Medulla oblongata (tissue), 1 donor: ENCODE results near the gene BRAT1.
"Not testable (repeated sequence)": the region's sequence is repeated elsewhere in the genome, so short reads cannot be mapped to it uniquely, and the experiment has no call there.

Experiments
- DNase-seq: peaks from one replicate; pipeline ENCODE4 v3.0.0-alpha.2; 2015; ENCODE audit errors: extremely low spot score

BRAT1 gene

GRCh38 chr7:2555121-2556052 is at the start of gene BRAT1:
BRAT1 (minus strand) TSS chr7:2555524; CDS start chr7:2554431, 1,093 bp downstream.
- peak; percentile 95 for DNase-seq

GRCh38 chr7:2604608-2605174 is 49.4 kb upstream of the BRAT1 start:
- DNase-seq: no peak

DNA sequence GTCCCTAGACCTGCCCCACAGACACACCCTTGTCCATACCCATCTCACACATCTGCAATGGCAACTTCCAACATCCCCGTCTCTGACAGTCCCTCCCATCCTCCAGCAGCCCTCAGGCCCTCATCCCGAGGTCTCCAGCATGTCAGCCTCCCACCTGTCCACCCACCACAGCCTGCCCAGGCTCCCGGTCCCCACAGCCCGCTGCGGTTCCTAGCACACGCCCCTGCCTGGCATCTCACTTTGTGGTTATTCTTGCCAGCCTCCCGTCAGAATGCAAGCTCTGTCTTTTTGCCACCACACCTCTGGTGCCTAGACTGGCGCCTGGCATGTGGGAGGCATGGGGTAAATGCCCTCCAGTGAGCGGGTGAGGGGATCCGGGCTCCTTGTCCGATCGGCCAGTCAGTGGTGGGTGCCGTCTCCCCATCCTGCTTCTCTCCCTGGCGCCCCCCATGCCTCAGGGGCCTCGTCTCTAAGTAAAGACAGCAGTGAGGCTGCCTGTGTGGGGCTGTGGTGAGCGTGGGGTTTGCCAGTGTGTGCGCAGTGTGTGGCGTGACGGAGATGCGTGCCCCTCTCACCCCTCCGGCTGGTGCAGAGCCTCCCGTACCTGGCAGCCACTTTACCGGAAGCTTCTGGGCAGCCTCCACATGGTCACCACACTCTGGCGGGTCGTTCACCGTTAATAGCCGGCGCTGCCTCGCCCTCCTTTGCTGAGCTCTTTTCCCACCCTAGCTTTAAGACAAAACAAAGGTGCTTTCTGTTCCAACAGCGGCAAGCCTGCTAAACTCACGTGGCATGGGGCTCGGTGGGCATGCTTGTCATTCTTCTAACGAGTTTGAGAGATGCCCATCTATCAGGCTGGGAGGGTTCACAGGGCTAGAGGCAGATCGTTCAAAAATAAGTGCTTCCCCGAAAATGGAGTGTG is 48.0 kb upstream of the BRAT1 start:
- no peak for DNase-seq

DNA sequence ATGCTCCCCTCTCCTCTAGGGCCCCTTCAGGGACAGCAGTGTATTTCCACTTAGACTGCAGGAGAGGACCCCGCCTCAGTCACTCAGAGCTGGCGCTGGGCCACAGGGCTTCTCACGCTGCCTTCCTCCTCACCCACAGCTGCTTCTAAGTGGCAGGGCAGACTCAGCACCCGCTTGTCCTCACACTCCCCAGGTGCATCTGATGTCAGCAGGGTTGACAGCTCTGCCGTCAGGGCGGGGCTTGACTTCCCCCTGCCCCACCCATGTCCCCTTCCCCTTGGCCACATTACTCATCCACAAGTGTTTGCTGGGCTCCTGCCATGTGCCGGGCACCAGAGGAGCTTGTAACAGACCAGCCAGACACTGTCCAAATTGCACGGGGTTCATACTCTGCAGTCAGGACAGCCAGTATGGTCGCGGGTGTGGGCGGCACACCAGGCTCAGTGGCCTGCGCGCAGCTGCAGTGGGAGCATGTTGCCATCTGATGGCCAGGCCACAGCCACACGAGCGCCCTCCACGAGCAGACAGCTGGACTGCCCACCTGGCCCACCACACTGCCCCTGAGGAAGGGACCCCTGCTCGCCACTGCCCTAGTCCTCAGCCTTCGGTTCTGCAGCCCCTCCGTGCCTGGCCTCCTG is 47.2 kb upstream of the BRAT1 start:
- DNase-seq: no peak

DNA sequence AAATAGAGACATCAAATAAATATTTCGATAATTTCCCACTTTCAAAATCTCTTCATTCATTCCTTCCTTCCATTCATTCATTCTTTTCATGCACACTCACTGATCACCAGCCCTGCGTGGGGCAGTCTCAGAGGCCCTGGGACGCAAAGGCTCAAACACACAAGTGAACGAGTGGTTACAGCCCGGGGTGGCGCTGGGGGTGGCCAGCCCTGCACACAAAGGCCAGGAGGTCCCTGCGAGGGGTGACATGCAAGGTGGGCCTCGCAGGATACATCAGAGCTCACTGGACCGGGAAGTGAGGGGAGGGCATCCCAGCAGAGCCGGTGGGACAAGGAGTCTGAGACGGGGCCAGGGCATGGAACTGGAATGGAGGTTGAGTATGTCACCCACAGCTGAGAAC is 46.6 kb upstream of the BRAT1 start:
- no peak for DNase-seq

DNA sequence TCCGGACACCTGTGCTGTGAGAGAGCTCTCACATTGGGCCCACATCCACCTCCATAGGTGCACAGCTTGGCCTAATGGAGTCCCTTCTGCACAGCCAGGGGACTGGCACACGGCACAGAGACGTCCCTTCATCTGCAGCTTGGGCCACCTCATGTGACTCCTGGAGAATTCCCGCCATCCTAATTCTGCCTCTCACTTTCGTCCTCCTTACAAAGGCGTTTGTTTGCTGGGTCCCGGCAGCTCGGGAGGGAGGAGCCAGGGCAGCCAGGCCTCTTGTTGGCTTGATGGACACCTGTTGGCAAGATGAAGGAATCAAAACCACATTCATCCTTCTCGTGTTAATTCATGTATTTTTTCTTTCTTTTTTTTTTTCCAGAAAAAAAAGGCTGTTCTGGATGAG is 45.7 kb upstream of the BRAT1 start:
- DNase-seq: no peak

DNA sequence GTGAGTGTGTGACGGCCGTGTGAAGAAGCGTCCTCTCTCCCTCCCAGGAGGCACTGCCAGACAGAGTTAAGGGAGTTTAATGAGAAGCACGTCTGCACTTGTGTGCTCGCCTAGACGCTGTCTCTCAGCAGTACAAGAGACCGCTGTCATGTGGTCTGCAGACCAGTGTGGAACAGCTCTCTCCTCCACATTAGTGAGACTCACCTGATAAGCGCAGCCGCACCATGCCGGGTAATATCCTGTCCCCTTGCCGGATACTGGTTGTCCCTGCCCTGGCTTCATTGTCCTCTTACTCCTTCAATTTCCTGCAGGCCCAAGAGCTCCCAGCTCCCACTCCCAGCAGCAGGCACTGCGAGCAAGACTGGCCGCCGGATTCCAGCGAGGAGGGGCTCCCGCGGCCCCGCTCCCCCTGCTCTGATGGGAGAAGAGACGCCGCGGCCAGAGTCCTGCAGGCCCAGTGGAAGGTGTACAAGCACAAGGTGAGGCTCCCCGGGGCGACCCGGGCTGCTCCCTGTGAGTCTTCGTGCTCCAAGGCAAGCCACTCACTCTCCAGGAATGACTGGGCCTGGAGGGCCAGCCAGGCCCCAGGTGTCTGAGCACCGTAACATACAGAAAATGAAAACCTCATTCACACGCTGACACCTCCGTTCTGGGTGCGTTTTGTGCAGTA is 43.0 kb upstream of the BRAT1 start:
- DNase-seq: no peak

DNA sequence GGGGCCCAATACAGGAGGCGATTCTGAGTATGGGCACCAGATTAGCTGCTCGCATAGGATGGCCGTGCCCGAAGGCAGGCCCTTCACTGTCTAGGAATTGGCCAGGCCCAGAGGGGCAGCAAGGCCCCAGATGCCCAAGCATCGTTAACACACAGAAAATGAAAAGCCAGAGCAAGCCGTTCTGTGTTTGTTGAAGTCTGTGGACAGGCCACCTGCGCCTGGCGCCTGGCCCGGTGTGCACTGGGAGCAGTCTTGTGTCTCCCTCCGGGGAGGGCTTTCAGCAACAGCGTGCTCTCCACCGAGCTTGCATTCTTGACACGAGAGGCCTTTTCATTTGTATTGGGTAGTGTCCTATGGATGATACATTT is 41.9 kb upstream of the BRAT1 start:
- DNase-seq: no peak

- no peak for DNase-seq
These were observed 41.3 kb upstream of the BRAT1 start for GRCh38 chr7:2596464-2597272.

DNA sequence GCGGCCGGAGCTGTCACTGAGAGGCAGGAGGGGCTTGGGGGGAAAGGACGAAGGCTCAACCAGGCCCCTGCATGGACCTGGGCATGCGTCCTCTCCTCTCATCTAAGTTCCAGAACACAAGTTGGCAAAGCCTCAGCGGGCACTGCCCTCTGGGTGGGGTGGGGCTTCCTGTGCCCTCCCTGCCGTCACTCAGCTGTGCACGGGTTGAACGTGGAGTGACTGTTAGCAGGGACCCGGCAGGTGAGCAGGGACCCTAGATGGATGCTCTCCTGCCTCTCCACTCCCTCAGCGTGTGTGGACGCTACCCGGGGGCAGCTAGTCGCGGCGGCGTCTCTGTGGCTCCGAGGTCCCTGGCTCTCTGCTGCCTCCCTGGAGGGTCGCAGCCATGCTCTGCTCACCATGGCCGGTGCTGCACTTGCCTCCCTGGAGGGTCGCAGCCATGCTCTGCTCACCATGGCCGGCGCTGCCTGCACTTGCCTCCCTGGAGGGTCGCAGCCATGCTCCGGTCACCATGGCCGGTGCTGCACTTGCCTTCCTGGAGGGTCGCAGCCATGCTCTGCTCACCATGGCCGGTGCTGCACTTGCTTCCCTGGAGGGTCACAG is 40.0 kb upstream of the BRAT1 start:
- DNase-seq: no peak

DNA sequence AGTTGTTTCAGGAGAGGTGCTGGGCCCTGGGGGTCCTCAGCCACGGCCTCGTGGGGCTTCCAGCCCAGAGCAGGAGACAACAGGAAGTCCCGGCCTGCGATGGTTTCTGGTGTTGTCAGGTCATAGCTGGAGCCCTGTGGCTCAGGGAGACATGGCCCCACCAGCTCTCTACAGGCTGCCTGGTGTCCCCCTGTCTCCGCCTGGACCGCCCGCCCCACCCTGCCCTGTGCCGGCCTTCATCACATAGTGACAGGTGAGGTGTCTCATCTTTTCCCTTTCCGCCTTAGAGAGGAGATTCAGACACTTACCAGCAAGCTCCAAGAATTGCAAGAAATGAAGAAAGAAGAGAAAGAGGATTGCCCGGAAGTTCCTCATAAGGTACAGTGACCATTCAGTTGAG is 39.3 kb upstream of the BRAT1 start:
- DNase-seq: no peak

GRCh38 chr7:2593036-2593727 is 37.9 kb upstream of the BRAT1 start:
- DNase-seq: no peak

DNA sequence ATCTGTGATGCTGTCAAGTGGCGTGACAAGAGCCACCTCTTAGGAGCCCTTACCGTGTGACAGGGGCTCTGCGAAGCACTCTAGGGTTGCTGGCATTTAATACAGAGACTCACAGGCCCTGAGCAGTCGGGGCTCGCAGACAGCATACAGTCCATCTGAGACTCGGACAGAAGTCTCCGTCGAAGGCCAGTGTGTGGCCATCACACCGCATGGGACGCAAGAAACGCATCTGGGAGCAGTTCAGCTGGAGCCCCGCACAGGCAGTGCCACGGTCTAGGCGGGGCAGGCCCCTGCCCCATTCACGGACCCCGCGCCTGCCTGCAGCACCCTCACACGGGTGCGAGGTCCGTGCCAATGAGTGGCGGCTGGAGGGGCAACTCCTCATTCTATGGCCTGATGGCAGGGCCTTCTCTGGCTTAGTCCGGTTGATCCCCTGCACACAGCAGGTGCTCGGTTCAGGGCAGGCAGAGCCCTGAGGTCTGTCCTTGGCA is 37.1 kb upstream of the BRAT1 start:
- no peak for DNase-seq

DNA sequence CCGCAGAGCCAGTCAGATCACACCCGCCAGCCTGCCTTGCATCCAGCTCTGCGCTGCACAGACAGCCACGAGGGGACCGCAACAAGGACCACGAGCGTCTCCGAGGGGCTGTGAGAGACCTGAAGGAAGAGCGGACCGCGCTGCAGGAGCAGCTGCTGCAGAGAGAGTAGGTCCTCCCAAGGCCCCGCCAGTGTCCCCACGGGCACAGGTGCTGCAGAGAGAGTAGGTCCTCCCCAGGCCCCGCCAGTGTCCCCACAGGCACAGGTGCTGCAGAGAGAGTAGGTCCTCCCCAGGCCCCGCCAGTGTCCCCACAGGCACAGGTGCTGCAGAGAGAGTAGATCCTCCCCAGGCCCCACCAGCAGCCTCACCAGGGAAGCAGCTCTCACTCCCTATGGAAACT is 34.6 kb upstream of the BRAT1 start:
- not testable (repeated sequence) for DNase-seq

- no peak for DNase-seq
These were observed 34.0 kb upstream of the BRAT1 start for GRCh38 chr7:2589341-2589740.

DNA sequence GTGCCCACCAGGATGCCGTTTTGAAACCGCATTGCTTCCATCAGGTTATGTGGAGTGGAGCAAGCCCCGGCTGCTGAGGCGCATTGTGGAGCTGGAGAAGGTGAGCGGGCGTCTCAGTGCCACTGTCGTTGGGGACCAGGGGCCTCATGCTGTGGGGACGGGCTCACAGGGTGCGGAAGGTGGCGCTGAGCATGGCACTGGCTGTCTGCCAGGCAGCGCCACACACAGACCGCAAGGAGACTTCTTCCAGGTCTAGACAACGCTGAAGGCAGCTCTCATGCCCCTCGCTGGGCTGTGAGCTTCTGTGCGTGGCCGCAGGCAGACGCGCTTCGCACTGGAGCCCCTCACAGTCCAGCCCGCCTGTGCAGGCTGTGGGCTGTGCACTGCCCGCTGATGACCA is 32.5 kb upstream of the BRAT1 start:
- no peak for DNase-seq

GRCh38 chr7:2587134-2587533 is 31.8 kb upstream of the BRAT1 start:
- no peak for DNase-seq

- DNase-seq: no peak
These were observed 31.1 kb upstream of the BRAT1 start for GRCh38 chr7:2586326-2587020.

GRCh38 chr7:2585446-2585845 is 30.1 kb upstream of the BRAT1 start:
- no peak for DNase-seq
